Measurements from ENCODE around the gene TICRR.

DNA sequence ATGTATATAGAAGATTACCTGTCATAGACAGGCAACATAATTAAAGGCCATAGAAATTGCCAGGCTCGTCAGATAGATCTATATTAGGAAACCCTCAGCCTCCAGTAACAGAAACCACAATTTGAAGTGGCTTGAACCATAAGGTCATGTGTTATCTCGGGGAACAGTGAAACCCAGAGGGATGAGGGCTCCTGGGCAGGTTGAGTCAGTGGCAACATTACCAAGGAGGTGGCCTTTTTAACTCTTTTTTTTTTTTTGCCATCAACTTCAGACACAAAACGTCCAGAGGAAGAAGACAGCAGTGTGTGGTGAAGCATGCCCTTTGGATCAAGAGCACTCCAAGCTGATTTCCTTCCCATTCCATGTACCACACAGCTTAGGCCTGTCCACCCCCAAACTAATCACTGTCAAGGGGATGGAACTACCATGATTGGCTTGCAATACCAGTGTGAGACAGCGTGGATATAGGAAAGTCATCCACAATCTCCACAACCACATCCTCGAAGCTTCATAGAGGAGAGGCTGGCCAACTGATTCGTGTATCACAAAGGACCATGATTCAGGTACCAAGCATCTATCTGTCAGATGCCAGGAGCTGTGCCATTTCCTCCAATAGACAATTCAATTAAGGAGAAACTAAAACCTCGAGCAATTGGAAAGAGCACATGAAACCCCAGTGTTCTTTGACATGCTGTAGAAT lies 81.0 kb downstream of the TICRR start:
- TF ChIP-seq, protein P1, sequence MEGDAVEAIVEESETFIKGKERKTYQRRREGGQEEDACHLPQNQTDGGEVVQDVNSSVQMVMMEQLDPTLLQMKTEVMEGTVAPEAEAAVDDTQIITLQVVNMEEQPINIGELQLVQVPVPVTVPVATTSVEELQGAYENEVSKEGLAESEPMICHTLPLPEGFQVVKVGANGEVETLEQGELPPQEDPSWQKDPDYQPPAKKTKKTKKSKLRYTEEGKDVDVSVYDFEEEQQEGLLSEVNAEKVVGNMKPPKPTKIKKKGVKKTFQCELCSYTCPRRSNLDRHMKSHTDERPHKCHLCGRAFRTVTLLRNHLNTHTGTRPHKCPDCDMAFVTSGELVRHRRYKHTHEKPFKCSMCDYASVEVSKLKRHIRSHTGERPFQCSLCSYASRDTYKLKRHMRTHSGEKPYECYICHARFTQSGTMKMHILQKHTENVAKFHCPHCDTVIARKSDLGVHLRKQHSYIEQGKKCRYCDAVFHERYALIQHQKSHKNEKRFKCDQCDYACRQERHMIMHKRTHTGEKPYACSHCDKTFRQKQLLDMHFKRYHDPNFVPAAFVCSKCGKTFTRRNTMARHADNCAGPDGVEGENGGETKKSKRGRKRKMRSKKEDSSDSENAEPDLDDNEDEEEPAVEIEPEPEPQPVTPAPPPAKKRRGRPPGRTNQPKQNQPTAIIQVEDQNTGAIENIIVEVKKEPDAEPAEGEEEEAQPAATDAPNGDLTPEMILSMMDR (IDR thresholded peaks at IDR 0.05) = no peak
- TF ChIP-seq EZH2 (IDR thresholded peaks at IDR 0.05; ENCODE audit: borderline replicate concordance, insufficient read depth, low read depth, low read length, poor library complexity, severe bottlenecking) = no peak
